AG09309 (cell line): ENCODE data around the gene ZDHHC11B.

Experiments used
- DNase-seq: peaks from one replicate; pipeline ENCODE4 v3.0.0-alpha.2; 2010; ENCODE audit warnings: low read depth
- H3K4me3 ChIP-seq: 2 replicates; pipeline ENCODE4 v1.5.1; 2011; ENCODE audit warnings: mild to moderate bottlenecking, low read depth, low read length, moderate library complexity; ENCODE audit not compliant: control insufficient read depth
- TF ChIP-seq, protein P1 (sequence below): IDR thresholded peaks from 2 replicates; pipeline ENCODE4 v1.5.1; 2011; ENCODE audit warnings: mild to moderate bottlenecking, low read depth, low read length, inconsistent platforms; ENCODE audit not compliant: insufficient read depth, control insufficient read depth; ENCODE audit errors: missing control alignments

ZDHHC11B gene

DNA sequence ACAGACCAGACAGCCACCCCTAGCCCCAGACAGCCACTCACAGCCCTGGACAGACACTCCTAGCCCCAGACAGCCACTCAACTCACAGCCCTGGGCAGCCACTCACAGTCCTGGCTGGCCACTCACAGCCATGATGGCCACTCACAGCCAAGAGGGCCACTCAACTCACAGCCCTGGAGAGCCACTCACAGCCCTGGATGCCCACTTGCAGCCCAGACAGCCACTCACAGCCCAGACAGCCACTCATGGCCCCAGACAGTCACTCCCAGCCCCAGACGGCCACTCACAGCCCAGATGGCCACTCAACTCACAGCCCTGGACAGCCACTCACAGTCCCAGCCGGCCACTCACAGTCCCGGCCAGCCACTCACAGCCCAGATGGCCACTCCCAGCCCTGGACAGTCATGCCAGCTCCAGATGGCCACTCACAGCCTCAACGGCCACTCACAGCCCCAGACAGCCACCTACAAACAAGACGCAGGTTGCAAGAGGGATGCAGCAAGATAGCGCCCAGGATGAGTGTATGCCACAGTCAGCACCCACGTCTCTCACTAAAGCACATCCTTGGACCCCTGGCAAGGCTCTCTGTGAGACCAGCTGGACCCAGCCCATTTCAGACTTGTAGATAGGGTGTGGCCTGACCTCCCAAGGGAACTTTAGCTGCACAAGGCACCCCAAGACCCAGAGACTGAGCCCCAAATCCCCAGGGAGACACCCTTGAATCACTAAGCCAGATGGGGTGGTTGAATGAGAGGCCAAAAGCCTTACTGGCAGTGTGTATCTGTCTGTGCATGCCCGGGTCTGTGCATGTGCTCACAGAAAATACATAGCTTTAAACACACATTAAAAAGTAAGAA lies 22.4 kb downstream of the ZDHHC11B start:
- TF ChIP-seq, protein P1, sequence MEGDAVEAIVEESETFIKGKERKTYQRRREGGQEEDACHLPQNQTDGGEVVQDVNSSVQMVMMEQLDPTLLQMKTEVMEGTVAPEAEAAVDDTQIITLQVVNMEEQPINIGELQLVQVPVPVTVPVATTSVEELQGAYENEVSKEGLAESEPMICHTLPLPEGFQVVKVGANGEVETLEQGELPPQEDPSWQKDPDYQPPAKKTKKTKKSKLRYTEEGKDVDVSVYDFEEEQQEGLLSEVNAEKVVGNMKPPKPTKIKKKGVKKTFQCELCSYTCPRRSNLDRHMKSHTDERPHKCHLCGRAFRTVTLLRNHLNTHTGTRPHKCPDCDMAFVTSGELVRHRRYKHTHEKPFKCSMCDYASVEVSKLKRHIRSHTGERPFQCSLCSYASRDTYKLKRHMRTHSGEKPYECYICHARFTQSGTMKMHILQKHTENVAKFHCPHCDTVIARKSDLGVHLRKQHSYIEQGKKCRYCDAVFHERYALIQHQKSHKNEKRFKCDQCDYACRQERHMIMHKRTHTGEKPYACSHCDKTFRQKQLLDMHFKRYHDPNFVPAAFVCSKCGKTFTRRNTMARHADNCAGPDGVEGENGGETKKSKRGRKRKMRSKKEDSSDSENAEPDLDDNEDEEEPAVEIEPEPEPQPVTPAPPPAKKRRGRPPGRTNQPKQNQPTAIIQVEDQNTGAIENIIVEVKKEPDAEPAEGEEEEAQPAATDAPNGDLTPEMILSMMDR, result no peak
- DNase-seq, result no peak
- H3K4me3 ChIP-seq, result no peak overlapping the region

DNA sequence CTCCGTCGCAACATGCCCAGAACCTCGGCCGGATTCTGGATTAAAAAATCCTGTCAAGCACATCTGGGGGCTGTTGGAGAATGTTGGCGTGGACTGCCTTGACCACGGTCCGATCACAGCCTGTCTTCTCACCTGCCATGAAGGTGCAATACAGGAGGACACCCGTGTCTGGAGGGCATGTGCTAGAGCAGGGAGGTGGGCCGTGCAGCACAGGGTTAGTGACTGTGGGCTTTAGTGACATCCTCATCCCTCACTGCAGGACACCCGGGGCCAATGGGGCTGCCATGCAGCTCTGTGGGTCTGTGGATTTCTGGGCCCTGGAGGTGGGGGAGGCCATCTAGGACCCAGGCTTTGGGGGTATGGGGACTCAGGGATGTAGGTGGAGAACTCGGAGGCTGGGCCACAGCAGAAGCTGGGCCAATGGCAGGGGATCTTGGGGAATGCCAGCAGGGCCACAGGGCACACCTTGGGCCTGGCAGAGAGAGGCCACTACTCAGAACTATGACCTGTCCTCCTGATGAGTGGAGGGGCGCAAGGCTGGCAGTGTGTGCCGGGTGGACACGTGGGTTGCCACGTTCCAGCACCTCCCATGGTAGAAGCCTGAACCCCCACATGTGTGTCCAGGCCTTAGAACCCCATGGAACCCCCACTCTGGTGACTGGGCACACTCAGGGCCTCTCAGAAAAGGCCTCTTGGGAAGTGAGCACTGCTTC lies 23.3 kb downstream of the ZDHHC11B start:
- TF ChIP-seq, protein P1, result no peak
- DNase-seq, result no peak
- H3K4me3 ChIP-seq, result no peak overlapping the region

DNA sequence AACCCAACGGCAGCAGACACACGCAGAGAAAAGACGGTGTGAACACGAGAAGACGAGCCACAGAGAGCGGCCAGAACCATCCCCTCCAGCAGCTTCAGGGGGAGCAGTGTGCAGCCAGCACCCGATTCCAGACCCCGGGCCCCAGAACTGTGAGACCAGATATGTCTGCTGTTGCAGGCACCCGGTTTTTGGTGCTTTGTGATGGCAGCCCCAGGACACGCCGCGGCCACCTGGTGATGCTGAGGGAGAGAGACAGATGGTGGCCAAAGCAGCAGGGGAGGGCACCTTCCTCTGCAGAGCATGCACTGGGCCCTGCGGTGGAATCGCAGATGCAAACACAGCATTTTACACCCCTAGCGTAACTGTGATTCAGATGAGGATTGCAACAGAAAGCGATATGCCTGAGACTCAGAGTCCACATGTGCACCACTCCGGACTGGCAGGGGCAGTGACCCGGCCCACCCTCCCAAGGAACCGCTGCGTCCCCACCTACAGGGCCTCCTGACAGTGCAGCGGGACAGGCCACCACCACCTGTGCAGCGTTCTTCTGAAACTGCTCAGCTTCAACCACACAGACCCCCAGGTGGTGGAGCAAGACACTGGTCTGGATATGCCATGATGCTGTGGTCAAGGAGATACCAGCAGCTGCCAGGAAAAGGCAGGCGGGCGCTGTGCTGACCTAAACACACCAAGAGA lies 24.0 kb downstream of the ZDHHC11B start:
- H3K4me3 ChIP-seq, result no peak overlapping the region
- no peak for DNase-seq
- TF ChIP-seq, protein P1, result no peak

DNA sequence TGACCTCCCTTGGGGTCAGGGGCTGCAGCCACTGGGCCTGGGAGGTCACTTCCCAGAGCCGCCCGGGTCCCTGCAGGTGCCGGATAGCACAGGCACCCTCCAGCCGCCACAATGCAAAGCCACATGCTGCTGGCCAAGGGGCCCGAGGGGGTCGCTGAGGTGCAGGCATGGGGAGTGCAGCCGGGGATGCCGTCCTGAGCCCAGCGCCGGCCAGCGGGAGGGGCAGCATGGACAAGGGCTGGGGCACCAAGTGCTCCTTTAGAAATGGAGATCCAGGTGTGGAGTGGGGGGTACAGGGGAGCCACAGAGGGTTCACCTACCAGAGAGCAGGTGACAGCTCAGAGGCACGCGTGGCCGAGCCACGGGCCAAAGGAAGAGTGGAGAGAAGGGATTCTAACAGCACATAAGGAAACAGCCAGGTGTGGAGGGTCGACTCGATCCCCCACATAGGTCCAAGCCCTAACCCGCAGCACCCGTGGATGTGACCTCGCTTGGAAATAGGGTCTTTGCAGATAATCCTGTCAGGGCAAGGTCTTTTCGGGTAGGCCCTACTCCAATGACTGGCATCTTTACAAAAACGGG lies 24.7 kb downstream of the ZDHHC11B start:
- no peak for DNase-seq
- no peak overlapping the region for H3K4me3 ChIP-seq
- TF ChIP-seq, protein P1, result no peak

DNA sequence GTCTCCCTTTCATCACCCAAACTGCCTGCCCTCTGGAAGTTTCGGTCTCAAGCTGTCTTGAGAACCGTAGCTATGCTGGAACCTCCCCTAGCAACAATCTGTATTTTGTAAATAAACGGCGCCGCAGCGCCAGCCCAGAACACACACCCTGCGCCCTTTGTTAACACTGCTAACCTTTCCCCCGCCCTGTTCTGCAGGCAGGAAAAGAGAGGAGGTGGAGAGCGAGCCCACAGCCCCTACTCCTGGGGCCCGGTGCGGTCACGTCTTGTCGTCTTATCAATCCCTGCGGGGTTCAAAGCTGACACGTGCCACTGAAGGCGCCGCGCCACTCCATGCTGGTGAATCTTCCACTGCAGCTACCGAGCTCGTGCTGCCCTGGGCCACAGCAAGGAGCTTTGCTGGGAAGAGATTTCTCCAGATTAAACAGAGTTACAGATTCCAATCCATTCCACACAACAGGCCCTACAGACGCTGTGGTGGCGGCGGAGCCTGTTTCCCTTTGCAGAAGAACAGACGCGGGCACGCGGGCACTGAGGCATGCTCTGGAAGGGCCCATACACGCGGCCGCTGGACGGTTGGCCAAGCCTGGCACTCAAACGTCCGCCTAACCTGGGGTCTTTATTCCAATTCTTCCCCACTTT lies 25.3 kb downstream of the ZDHHC11B start:
- TF ChIP-seq, protein P1, result no peak
- no peak overlapping the region for H3K4me3 ChIP-seq
- no peak for DNase-seq

DNA sequence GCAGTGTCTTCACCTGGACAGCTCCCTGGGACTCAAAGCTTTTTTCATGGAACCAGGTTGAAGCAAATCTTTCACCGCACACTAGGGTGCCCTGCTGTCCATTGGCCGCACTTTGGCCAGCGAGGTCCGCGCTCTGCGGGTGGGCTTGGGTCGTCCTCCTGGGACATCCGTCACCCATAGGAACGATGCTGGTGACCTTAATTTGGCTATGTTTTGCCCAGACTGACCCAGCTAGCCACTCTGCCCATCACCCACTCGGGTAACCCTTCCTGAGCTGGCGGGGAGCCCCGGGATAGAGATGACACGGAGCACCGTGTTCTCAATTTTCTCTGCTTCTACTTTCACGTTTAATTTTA lies 25.9 kb downstream of the ZDHHC11B start:
- no peak overlapping the region for H3K4me3 ChIP-seq
- no peak for DNase-seq
- TF ChIP-seq, protein P1, result no peak
